GM19099 (cell line): ENCODE measurements around the gene TJP3.

Experiments
- POLR2A ChIP-seq: IDR thresholded peaks from 3 replicates; pipeline ENCODE4 v1.6.1; 2011; ENCODE audit warnings: low read depth; ENCODE audit not compliant: insufficient read length; ENCODE audit errors: extremely low read depth

Gene TJP3

GRCh38 chr19:3668331-3669081, 39.7 kb upstream of the TJP3 start:
- TF ChIP-seq POLR2A = no peak

- no peak for TF ChIP-seq POLR2A
These were observed 38.9 kb upstream of the TJP3 start for GRCh38 chr19:3669082-3669946.

GRCh38 chr19:3669947-3670795, 38.0 kb upstream of the TJP3 start:
- no peak for TF ChIP-seq POLR2A

GRCh38 chr19:3670796-3671679, 37.1 kb upstream of the TJP3 start:
- no peak for TF ChIP-seq POLR2A

GRCh38 chr19:3671680-3672574, 36.3 kb upstream of the TJP3 start:
- no peak for TF ChIP-seq POLR2A

- TF ChIP-seq POLR2A = no peak
These were observed 35.6 kb upstream of the TJP3 start for GRCh38 chr19:3672575-3672948.

- TF ChIP-seq POLR2A = no peak
These were observed 35.2 kb upstream of the TJP3 start for GRCh38 chr19:3672993-3673392.

GRCh38 chr19:3673506-3674439, 34.4 kb upstream of the TJP3 start:
- TF ChIP-seq POLR2A = no peak

- TF ChIP-seq POLR2A = no peak
These were observed 33.2 kb upstream of the TJP3 start for GRCh38 chr19:3674784-3675543.

- no peak for TF ChIP-seq POLR2A
These were observed 30.0 kb upstream of the TJP3 start for GRCh38 chr19:3678188-3678587.

- TF ChIP-seq POLR2A = no peak
These were observed 29.0 kb upstream of the TJP3 start for GRCh38 chr19:3679138-3679537.

- no peak for TF ChIP-seq POLR2A
These were observed 28.6 kb upstream of the TJP3 start for GRCh38 chr19:3679581-3679980.
